Stimulated activated CD4-positive, alpha-beta T cell treated with anti-CD3 and anti-CD28 coated beads, TNF-alpha, amount 100 ng/mL, for 1 hour (primary cell): ENCODE data around the gene TNIK.
"Not testable (repeated sequence)": the region's sequence is repeated elsewhere in the genome, so short reads cannot be mapped to it uniquely, and the experiment has no call there.

Experiments
- DNase-seq, 3 donors: peaks; one replicate each; pipeline ENCODE4 v3.0.0-alpha.2; 2020; ENCODE audit warnings: low read depth in 3 of 3, low spot score in 1 of 3

TNIK gene

DNA sequence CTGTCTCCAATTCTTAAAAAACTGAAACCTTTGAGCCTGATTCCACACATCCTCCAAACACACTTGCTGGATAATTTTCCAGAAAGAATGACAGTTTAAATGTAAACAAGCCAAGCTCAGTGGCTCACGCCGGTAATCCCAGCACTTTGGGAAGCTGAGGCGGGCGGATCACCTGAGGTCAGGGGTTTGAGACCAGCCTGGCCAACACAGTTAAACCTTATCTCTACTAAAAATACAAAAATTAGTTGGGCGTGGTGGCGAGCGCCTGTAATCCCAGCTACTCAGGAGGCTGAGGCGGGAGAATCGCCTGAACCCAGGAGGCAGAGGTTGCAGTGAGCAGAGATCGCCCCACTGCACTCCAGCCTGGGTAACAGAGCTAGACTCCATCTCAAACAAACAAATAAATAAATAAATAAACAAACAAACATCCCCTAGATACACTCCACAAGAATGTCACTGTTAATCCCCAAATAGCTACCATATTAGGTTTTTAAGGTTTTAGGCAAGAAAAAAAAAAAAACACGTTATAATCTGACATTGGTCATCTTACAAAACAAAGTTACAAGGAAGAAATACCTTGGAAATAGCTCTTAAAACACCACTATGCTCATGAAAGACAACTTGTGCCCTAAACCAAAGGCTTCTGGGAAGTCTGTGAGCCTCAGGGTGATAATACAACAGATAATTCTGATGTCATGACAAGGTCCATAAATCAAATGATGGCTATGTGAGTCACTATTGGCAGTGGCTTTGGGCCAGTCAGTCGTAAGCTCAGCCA lies 13.2 kb downstream of the TNIK start:
- no peak for DNase-seq

DNA sequence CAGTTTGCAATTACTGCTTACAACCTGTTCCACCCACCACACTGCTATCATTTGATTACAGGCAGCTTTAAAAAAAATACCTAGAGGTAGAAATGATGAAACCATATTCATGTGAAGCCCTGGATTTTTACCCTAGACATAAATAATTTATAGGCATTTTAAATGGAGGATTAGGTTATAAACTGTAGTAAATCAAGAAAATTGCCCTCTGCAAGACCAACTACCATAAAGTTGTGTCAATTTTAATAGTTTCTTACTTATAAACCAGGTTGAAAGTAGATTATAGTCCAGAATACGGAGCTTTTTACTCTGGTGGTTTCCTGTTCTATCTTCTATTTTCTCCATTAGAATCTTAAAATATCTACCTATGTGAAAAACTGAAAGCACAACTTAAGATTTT lies 13.9 kb downstream of the TNIK start:
- no peak for DNase-seq

GRCh38 chr3:171445620-171446204 lies 14.5 kb downstream of the TNIK start:
- no peak for DNase-seq

DNA sequence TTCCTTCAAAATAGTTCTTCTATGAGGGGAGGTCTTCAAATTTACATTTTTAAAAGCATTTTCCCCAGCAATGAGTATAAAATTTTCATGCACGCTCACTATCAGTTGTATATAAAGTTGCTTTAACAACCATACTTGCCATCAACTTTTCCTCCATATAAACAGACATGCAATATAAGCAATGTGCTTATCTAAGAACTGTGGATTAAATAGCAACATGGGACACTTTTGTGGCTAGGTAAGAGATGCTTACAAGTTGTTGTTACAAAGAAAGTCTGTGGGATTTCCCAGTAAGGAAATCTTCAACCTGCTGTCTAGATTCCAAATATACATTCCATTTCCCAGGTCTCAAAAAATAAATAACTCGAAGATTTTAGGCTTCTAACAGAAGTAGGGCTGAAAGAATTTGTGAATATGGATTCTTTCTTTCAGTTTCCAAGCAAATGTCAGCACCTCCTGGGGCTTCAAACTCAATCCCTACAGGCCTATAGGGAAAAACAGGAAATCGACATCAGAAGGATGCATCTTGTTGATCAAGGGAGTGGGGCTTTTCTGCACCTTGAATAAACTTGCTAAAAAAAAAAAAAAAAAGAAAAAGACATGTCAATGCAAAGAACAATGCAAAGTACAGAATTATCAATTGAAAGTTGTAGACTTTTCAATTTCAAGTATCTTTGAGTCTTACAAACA lies 16.1 kb downstream of the TNIK start:
- DNase-seq: no peak

GRCh38 chr3:171443211-171443957 lies 16.8 kb downstream of the TNIK start:
- DNase-seq: no peak

GRCh38 chr3:171442184-171442583 lies 18.0 kb downstream of the TNIK start:
- DNase-seq: no peak

GRCh38 chr3:171441381-171441780 lies 18.8 kb downstream of the TNIK start:
- no peak for DNase-seq

GRCh38 chr3:171439996-171440395 lies 20.2 kb downstream of the TNIK start:
- DNase-seq: no peak

DNA sequence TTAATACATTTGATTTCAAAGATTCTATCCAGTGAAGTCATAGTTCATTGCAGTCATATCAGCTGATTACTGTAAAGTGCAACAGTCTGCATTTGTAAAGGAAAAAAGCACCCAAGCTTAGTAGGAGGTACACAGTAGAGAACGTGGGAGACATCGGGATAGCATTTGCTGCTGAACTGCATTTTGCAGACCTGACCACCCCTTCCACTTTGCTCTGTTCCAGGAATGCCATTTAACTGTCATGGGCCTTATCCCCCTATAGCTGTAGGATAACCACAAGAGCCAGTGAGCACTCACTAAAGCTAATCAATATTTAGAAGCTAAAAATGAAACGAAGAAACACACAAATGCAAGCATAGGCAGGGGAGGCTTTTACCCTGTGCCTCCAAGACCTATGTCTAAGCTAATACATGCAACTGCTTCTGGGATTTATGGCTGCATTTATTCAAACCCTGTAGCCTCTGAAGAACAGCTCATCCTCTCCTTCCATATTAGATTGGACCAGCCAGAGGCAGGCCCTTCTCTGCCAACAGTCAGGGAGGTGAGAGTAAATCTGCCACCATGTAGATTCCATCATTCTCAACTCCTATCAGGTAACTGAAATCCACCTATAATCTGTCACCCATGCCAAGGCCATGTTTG lies 23.0 kb downstream of the TNIK start:
- no peak for DNase-seq

GRCh38 chr3:171436380-171436779 lies 23.8 kb downstream of the TNIK start:
- DNase-seq: no peak

GRCh38 chr3:171435757-171436156 lies 24.4 kb downstream of the TNIK start:
- no peak for DNase-seq

GRCh38 chr3:171435143-171435542 lies 25.1 kb downstream of the TNIK start:
- DNase-seq: no peak

DNA sequence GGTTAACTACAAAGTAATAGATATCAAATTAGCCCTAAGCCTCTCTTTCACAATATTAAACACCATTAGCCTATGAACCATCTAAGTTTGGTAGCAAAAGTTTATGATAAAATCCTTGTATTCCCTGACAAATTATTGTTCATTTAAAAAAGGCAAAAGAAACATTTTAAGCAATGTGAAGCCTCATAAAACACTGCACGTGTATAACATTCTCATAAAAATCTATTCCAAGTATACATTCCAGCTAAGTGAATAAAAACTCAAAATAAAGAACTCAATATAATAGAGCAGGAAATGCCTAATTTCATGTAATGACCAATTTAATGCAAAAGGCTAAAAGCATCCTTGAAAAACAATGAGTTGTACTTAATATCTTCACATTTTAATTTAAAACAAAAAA lies 27.7 kb downstream of the TNIK start:
- DNase-seq: no peak

GRCh38 chr3:171431550-171431949 lies 28.7 kb downstream of the TNIK start:
- DNase-seq: no peak

GRCh38 chr3:171430530-171430929 lies 29.7 kb downstream of the TNIK start:
- DNase-seq: no peak

DNA sequence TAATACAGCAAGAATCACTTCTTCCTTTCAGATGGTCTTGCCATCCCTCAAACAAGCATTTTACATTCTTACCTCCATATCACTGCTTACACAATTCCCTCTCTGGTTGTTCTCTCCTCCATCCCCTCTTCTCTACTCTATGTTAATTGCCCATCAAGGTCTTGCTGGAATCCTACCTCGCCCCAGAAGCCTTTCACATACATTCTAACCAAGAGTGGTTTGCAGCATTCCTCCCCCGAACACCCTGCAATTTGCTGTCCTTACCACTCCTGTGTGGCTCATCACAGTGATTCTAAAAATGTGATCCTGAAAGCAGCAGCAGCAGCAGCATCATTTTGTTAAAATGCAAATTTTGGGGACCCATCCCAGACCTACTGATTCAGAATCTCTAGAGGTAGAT lies 30.6 kb downstream of the TNIK start:
- DNase-seq: no peak

DNA sequence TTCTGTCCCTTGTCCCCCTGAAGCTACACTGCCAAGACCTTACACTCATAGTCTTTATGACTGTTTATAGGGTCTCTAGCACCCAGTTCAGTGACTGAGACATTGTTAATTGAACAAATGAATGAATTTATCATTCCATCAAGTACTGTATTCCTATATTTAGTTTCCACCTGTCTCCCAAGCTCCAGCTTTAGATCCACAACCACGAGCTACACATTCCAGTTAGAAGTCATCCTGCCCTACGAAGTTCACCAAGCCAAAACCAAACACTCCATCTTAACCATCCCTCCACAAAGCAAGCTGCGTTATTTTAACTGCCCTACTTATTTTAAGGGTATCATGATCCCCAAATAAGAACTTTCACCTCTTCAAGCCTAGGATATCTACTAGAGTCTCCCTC lies 31.3 kb downstream of the TNIK start:
- DNase-seq: no peak

DNA sequence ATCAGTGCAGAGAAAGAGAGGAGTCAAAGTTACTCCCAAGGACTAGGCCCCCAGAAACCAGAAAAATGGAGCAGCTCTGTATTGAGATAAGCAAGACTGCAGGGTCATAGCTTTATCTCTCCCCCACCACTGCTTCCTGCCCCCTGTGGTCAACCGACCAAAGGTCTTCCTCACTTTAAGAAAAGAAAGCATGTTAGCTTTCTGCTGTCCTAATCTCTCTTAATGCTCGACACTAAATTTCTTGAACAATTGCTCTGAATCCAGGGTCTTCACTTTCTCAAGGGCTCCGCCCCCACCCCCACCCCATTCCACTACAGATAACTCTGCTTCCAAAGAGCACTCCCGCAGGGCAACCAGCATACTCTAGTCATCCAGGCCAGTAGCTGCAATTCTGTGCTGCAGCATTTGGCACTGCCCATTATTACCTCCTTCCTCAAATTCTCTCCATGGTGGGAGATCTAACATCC lies 31.9 kb downstream of the TNIK start:
- no peak for DNase-seq

DNA sequence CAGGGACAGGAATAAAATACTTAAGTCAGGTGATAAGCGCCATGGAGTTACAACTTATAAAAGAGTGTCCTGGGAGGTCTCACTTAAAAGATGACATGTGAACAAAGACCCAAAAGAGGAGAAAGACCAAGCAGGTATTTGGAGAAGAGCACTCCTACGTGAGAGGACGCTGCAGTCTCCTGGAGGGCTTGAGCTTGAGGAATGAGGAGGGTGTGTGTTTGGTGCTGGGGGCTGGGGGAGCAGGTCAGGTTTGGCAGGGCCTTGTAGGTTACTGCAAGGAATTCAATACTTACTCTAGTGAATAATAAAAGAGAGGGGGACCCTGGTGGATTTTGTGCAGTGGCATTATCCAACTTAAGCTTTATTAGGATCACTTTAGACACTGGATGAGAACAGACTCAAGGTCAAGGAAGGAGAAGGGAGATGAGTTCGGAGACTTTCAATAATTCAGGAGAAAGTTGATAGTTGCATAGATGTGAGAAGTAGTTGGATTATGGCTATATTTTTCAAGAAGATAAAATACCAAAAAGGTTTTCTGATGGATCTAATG lies 32.4 kb downstream of the TNIK start:
- no peak for DNase-seq

- not testable (repeated sequence) for DNase-seq
Observed at GRCh38 chr3:171424063-171424462, 36.1 kb downstream of the TNIK start.

DNA sequence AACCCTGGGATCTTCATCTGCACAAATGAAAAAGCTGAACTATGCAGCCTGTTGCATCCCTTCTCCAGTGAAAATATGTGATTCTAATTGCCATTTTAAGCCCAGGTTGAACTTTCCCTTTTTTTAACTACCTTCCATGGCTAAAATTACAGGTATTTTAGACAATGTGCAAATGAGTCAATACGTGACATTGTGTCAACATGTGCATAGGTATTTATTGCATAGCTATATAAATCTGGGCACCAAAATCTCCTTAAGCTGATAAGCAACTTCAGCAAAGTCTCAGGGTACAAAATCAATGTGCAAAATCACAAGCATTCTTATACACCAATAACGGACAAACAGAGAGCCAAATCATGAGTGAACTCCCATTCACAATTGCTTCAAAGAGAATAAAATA lies 37.4 kb downstream of the TNIK start:
- DNase-seq: not testable (repeated sequence)
